Hepatocyte (in vitro differentiated cells): ENCODE measurements around the gene KLK5. TPM values are rescaled to one million over a fixed set of nuclear protein-coding genes. Genes with fewer than 3 reads are reported as not detected.
A peak's percentile ranks its signal among the peaks of the same experiment; 100 is the strongest.
"Not testable (repeated sequence)": the region's sequence is repeated elsewhere in the genome, so short reads cannot be mapped to it uniquely, and the experiment has no call there.

Source experiments
- DNase-seq: peaks from one replicate; pipeline ENCODE4 v3.0.0-alpha.2; 2016; ENCODE audit warnings: low spot score
- H2AFZ ChIP-seq: fragments of 200-600 bp; sonication (generic); 2 replicates; pipeline ENCODE4 v1.6.0; 2016; ENCODE audit warnings: antibody characterized with exemption, mild to moderate bottlenecking
- H3K27ac ChIP-seq: fragments of 200-600 bp; sonication (generic); 2 replicates; pipeline ENCODE4 v1.5.1; 2016; ENCODE audit warnings: mild to moderate bottlenecking
- H3K27me3 ChIP-seq: fragments of 200-600 bp; sonication (generic); 2 replicates; pipeline ENCODE4 v1.6.1; 2016
- H3K36me3 ChIP-seq: fragments of 200-600 bp; sonication (generic); replicated peaks from 2 replicates; pipeline ENCODE4 v1.5.1; 2016; ENCODE audit warnings: low read depth; ENCODE audit not compliant: insufficient read depth
- H3K4me1 ChIP-seq: fragments of 200-600 bp; sonication (generic); 2 replicates; pipeline ENCODE4 v1.5.1; 2016; ENCODE audit warnings: mild to moderate bottlenecking, moderate library complexity; ENCODE audit not compliant: insufficient read depth
- H3K4me2 ChIP-seq: fragments of 200-600 bp; sonication (generic); 2 replicates; pipeline ENCODE4 v1.6.0; 2016
- H3K4me3 ChIP-seq: fragments of 200-600 bp; sonication (generic); 2 replicates; pipeline ENCODE4 v1.5.1; 2016; ENCODE audit warnings: mild to moderate bottlenecking
- H3K79me2 ChIP-seq: fragments of 200-600 bp; sonication (generic); 2 replicates; pipeline ENCODE4 v1.6.0; 2017; ENCODE audit warnings: mild to moderate bottlenecking
- H3K9me2 ChIP-seq: fragments of 200-600 bp; sonication (generic); replicated peaks from 2 replicates; pipeline ENCODE4 v1.6.0; 2017; ENCODE audit warnings: mild to moderate bottlenecking; ENCODE audit not compliant: insufficient read depth
- H3K9me3 ChIP-seq: fragments of 200-600 bp; sonication (generic); 2 replicates; pipeline ENCODE4 v1.5.1; 2016; ENCODE audit warnings: low read depth, mild to moderate bottlenecking
- H4K20me1 ChIP-seq: fragments of 200-600 bp; sonication (generic); 2 replicates; pipeline ENCODE4 v1.6.0; 2016; ENCODE audit warnings: mild to moderate bottlenecking; ENCODE audit not compliant: insufficient read depth, poor library complexity, severe bottlenecking
- CTCF ChIP-seq: fragments of 200-600 bp; sonication (generic); IDR thresholded peaks from 2 replicates; pipeline ENCODE4 v1.5.1; 2016; ENCODE audit warnings: antibody characterized with exemption, mild to moderate bottlenecking; ENCODE audit not compliant: poor library complexity
- EZH2 ChIP-seq: fragments of 200-600 bp; sonication (generic); IDR thresholded peaks from 2 replicates; pipeline ENCODE4 v1.6.1; 2016; ENCODE audit warnings: antibody characterized with exemption, mild to moderate bottlenecking, borderline replicate concordance
- EZH2phosphoT487 ChIP-seq: fragments of 200-600 bp; sonication (generic); IDR thresholded peaks from one replicate; pipeline ENCODE4 v1.6.1; 2018; ENCODE audit warnings: antibody characterized with exemption, mild to moderate bottlenecking, low read depth, moderate library complexity; ENCODE audit not compliant: unreplicated experiment, severe bottlenecking
- WGBS: methylation state at CpG from one replicate; pipeline ENCODE4 v1.1.6; 2016; ENCODE audit warnings: low lambda C conversion rate; ENCODE audit errors: missing lambda C conversion rate; 5-methylcytosine and 5-hydroxymethylcytosine counted together
- polyA plus RNA-seq: library from polyadenylated mRNA; unstranded; fragments of >200 nt; fragmentation: Nextera tagmentation; extraction: Ambion mirVana; gene quantifications from 2 replicates; pipeline ENCODE4 v1.2.1, GENCODE V29; 2016
- total RNA-seq: library from RNA; depleted of rRNA; stranded (reverse); fragments of >200 nt; gene quantifications from 2 replicates; pipeline ENCODE4 v1.2.3, GENCODE V29; 2014

The KLK5 gene
- total and polyA plus RNA-seq, 2 experiments from 2014 or later = 0.24 TPM; not detected in 1

GRCh38 chr19:50897191-50897607 is 55.6 kb downstream of the KLK5 start:
- no peaks in the 10 kb centered on the region for H3K4me1 ChIP-seq
- no peak overlapping the region for H3K4me2 ChIP-seq
- no peak for DNase-seq
- H3K36me3 ChIP-seq = no peaks in the 10 kb centered on the region
- H3K27ac ChIP-seq = no peak overlapping the region
- TF ChIP-seq EZH2 = no peak
- TF ChIP-seq CTCF = no peak
- no peak for TF ChIP-seq EZH2phosphoT487
- H3K9me3 ChIP-seq = no peaks in the 10 kb centered on the region
- peaks cover 11% of the 10 kb centered on the region for H3K27me3 ChIP-seq
- H4K20me1 ChIP-seq = no peaks in the 10 kb centered on the region
- H3K4me3 ChIP-seq = no peak overlapping the region
- no peak overlapping the region for H2AFZ ChIP-seq
- WGBS = 82% methylated on average over 3 of the region's 3 CpGs
- no peaks in the 10 kb centered on the region for H3K9me2 ChIP-seq
- no peaks in the 10 kb centered on the region for H3K79me2 ChIP-seq

GRCh38 chr19:50896591-50897190 is 56.1 kb downstream of the KLK5 start:
- peak; percentile 42 for DNase-seq
- WGBS = 78% methylated on average over 6 of the region's 6 CpGs

GRCh38 chr19:50896089-50896590 is 56.7 kb downstream of the KLK5 start:
- H3K79me2 ChIP-seq, H3K9me2 ChIP-seq, H3K36me3 ChIP-seq, H3K4me1 ChIP-seq, H3K9me3 ChIP-seq, H4K20me1 ChIP-seq, H2AFZ ChIP-seq, H3K4me3 ChIP-seq, DNase-seq, H3K27ac ChIP-seq, H3K4me2 ChIP-seq: not testable (repeated sequence)
- 92% methylated on average over 9 of the region's 9 CpGs for WGBS
- peaks cover 11% of the 10 kb centered on the region for H3K27me3 ChIP-seq

More at GRCh38 chr19:50896591-50897190, 56.1 kb downstream of the KLK5 start:
- Histone ChIP-seq H3K36me3 (no peaks in the 10 kb centered on the region), H3K4me2 (no peak overlapping the region), H3K4me3 (no peak overlapping the region), H3K4me1 (no peaks in the 10 kb centered on the region), H2AFZ (no peak overlapping the region), H3K9me3 (no peaks in the 10 kb centered on the region), H3K9me2 (no peaks in the 10 kb centered on the region), H3K27me3 (peaks cover 11% of the 10 kb centered on the region), H3K79me2 (no peaks in the 10 kb centered on the region), H3K27ac (no peak overlapping the region), H4K20me1 (no peaks in the 10 kb centered on the region)
- TF ChIP-seq CTCF = no peak
- TF ChIP-seq EZH2phosphoT487 = no peak
- no peak for TF ChIP-seq EZH2

- Histone ChIP-seq H3K4me1 (no peaks in the 10 kb centered on the region), H3K27ac (no peak overlapping the region), H3K4me3 (no peak overlapping the region), H4K20me1 (no peaks in the 10 kb centered on the region), H3K9me2 (no peaks in the 10 kb centered on the region), H3K4me2 (no peak overlapping the region), H3K36me3 (no peaks in the 10 kb centered on the region), H3K9me3 (no peaks in the 10 kb centered on the region), H3K27me3 (peaks cover 11% of the 10 kb centered on the region), H3K79me2 (no peaks in the 10 kb centered on the region), H2AFZ (no peak overlapping the region)
- WGBS = 74% methylated on average over 10 of the region's 10 CpGs
- DNase-seq = no peak
- no peak for TF ChIP-seq EZH2phosphoT487
- TF ChIP-seq CTCF = no peak
- no peak for TF ChIP-seq EZH2
Observed at GRCh38 chr19:50894478-50895356, 58.1 kb downstream of the KLK5 start.
